Type B pancreatic cell (in vitro differentiated cells): ENCODE data around the gene TARP.

Source experiments
- DNase-seq: peaks from one replicate; pipeline ENCODE4 v3.0.0; 2021; ENCODE audit warnings: mixed read lengths; ENCODE audit not compliant: unreplicated experiment; ENCODE audit errors: extremely low spot score
- H3K27ac Mint-ChIP-seq: 2 replicates; pipeline ENCODE4 v1.8.0; 2021; ENCODE audit warnings: mild to moderate bottlenecking, mixed read lengths
- H3K27me3 Mint-ChIP-seq: 2 replicates; pipeline ENCODE4 v1.8.0; 2021; ENCODE audit warnings: mixed read lengths
- H3K36me3 Mint-ChIP-seq: 2 replicates; pipeline ENCODE4 v1.8.0; 2021; ENCODE audit warnings: mixed read lengths
- H3K4me1 Mint-ChIP-seq: one replicate; pipeline ENCODE4 v1.8.0; 2021; ENCODE audit warnings: mixed read lengths; ENCODE audit not compliant: unreplicated experiment
- H3K4me3 Mint-ChIP-seq: 2 replicates; pipeline ENCODE4 v1.8.0; 2021; ENCODE audit warnings: mild to moderate bottlenecking, mixed read lengths
- H3K9me3 Mint-ChIP-seq: 2 replicates; pipeline ENCODE4 v1.8.0; 2021; ENCODE audit warnings: mixed read lengths
- TF ChIP-seq, protein P1 (sequence below): fragments of 200-600 bp; sonication (generic); conservative IDR thresholded peaks from 2 replicates; pipeline ENCODE4 v1.5.0; 2021; ENCODE audit warnings: antibody characterized with exemption, mild to moderate bottlenecking

Gene TARP

DNA sequence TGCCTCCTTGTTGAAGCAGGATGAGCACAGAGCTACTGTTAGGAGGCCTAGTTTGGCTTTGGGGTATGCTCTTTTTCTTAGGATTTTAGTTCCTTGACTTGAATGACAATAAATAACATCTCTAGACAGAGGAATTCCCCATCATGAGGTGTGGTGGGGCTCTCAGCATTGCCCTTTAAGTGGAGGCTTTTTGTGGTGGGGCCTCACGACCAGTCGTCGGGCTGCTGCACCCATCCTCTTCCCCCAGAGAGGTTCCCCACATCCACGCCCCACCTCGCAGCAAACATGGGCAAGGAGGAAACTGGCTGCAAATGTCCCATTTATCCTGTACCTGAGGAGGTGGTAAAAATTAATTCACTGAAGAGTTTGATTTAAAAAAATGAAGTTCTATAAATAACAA is 36.1 kb upstream of the TARP start:
- no peaks in the 10 kb centered on the region for H3K9me3 Mint-ChIP-seq
- H3K4me1 Mint-ChIP-seq, result no peaks in the 10 kb centered on the region
- no peak for DNase-seq
- no peak overlapping the region for H3K4me3 Mint-ChIP-seq
- TF ChIP-seq, protein P1, sequence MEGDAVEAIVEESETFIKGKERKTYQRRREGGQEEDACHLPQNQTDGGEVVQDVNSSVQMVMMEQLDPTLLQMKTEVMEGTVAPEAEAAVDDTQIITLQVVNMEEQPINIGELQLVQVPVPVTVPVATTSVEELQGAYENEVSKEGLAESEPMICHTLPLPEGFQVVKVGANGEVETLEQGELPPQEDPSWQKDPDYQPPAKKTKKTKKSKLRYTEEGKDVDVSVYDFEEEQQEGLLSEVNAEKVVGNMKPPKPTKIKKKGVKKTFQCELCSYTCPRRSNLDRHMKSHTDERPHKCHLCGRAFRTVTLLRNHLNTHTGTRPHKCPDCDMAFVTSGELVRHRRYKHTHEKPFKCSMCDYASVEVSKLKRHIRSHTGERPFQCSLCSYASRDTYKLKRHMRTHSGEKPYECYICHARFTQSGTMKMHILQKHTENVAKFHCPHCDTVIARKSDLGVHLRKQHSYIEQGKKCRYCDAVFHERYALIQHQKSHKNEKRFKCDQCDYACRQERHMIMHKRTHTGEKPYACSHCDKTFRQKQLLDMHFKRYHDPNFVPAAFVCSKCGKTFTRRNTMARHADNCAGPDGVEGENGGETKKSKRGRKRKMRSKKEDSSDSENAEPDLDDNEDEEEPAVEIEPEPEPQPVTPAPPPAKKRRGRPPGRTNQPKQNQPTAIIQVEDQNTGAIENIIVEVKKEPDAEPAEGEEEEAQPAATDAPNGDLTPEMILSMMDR, result no peak
- no peak overlapping the region for H3K27ac Mint-ChIP-seq
- H3K36me3 Mint-ChIP-seq, result no peaks in the 10 kb centered on the region
- no peaks in the 10 kb centered on the region for H3K27me3 Mint-ChIP-seq

GRCh38 chr7:38308140-38308539 is 34.7 kb upstream of the TARP start:
- H3K36me3 Mint-ChIP-seq, result no peaks in the 10 kb centered on the region
- H3K27ac Mint-ChIP-seq, result no peak overlapping the region
- no peaks in the 10 kb centered on the region for H3K4me1 Mint-ChIP-seq
- TF ChIP-seq, protein P1, result no peak
- H3K9me3 Mint-ChIP-seq, result no peaks in the 10 kb centered on the region
- DNase-seq, result no peak
- peaks cover 3% of the 10 kb centered on the region for H3K27me3 Mint-ChIP-seq
- no peak overlapping the region for H3K4me3 Mint-ChIP-seq

DNA sequence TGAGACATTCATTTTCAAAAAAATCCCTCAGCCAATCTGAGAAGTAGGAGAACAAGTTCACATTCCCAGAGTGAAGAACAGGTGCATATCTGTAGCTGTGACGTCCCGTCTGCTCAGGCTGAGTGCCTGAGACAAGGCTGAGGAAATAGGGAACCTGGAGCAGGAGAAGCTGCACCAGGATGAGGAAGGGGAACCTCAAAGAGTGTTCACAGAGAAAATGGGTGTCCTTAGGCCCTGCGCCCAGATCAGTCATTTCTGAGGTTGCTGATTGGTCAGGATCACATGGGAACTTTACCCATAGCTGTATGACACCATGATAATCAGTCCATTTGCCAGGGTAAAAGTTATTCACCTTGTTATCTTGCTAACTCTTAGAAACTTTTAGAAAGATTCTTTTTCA is 34.2 kb upstream of the TARP start:
- H3K27ac Mint-ChIP-seq, result no peak overlapping the region

DNA sequence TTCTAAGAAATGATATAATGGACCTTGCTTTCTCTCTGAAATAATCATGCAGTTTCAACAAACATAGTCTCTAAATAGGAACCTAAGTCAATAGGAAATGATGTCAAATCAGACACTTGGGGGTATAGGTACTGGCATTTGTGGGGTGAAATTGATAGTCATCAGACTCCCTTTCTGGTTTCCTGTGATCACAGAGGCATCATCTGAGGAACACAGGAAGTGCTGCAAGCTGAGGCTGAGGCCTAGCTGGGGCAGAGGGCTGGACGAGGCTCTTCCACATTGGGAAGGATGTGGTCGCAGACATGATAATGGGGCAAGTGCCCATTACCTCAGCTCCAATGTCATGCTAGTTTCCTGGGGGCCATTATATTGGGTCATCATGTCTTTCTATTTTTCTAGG is 33.5 kb upstream of the TARP start:
- H3K4me3 Mint-ChIP-seq, result no peak overlapping the region
- no peaks in the 10 kb centered on the region for H3K9me3 Mint-ChIP-seq
- no peaks in the 10 kb centered on the region for H3K36me3 Mint-ChIP-seq
- TF ChIP-seq, protein P1, result no peak
- H3K27me3 Mint-ChIP-seq, result peaks cover 3% of the 10 kb centered on the region
- no peak for DNase-seq
- no peak overlapping the region for H3K27ac Mint-ChIP-seq
- no peaks in the 10 kb centered on the region for H3K4me1 Mint-ChIP-seq

More for the DNA sequence above, 34.2 kb upstream of the TARP start:
- no peaks in the 10 kb centered on the region for H3K36me3 Mint-ChIP-seq
- H3K4me1 Mint-ChIP-seq, result no peaks in the 10 kb centered on the region
- H3K4me3 Mint-ChIP-seq, result no peak overlapping the region
- H3K27me3 Mint-ChIP-seq, result peaks cover 3% of the 10 kb centered on the region
- TF ChIP-seq, protein P1, result no peak
- H3K9me3 Mint-ChIP-seq, result no peaks in the 10 kb centered on the region
- DNase-seq, result no peak

- Mint-ChIP-seq H3K27ac (no peak overlapping the region), H3K4me3 (no peak overlapping the region), H3K4me1 (no peaks in the 10 kb centered on the region), H3K27me3 (peaks cover 3% of the 10 kb centered on the region), H3K36me3 (no peaks in the 10 kb centered on the region), H3K9me3 (no peaks in the 10 kb centered on the region)
- TF ChIP-seq, protein P1, result no peak
- DNase-seq, result no peak
Observed at GRCh38 chr7:38306171-38306570, 32.7 kb upstream of the TARP start.

DNA sequence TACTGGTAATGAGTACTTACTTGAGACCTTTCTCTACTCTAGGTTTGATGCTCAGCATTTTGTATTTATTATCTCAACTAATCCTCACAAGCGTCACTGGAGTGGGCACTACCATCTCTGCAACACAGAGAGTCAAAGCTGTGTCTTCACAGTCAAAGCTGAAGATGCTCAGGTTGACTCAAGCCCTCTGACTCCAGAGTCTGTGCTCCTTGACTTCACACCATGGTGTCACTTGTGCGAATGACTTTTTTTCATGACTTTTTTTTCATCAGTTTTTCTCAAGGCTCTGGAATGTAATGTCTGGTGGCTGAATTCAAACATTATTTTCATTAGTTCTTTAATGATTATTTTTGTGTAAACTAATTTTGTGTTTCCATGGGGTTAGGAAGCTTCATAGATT is 30.4 kb upstream of the TARP start:
- TF ChIP-seq, protein P1, result no peak
- Mint-ChIP-seq H3K27me3 (peaks cover 5% of the 10 kb centered on the region), H3K4me1 (no peaks in the 10 kb centered on the region), H3K27ac (no peak overlapping the region), H3K36me3 (no peaks in the 10 kb centered on the region), H3K4me3 (no peak overlapping the region), H3K9me3 (no peaks in the 10 kb centered on the region)
- DNase-seq, result no peak
